ENCODE results near the gene VAT1. TPM values are rescaled to one million over a fixed set of nuclear protein-coding genes. Genes with fewer than 3 reads are reported as not detected.
"Not testable (repeated sequence)": the region's sequence is repeated elsewhere in the genome, so short reads cannot be mapped to it uniquely, and the experiment has no call there.

VAT1 gene
- polyA plus RNA-seq, 3 donors from 2014 or later = 33.7 to 56.3 (median 34.5) TPM

GRCh38 chr17:42989141-42989540, 33.0 kb downstream of the VAT1 start:
- H3K27me3 Mint-ChIP-seq (ENCODE audit: low read depth in 3 of 3) = peaks cover 0 to 1% (median 0%) of the 10 kb centered on the region in 3 donors
- DNase-seq = no peak
- no peaks in the 10 kb centered on the region for H3K9me3 Mint-ChIP-seq
- peak overlapping the region in 1 of 6 donors; percentile 12 for H3K27ac Mint-ChIP-seq
- no peak overlapping the region for H3K4me3 Mint-ChIP-seq
- peaks cover 11 to 43% (median 21%) of the 10 kb centered on the region in 3 donors for H3K36me3 Mint-ChIP-seq
- H3K4me1 Mint-ChIP-seq = peaks cover 2 to 5% of the 10 kb centered on the region in 2 donors

- Mint-ChIP-seq H3K27ac (no peak overlapping the region), H3K27me3 (ENCODE audit: low read depth in 3 of 3) (peaks cover 6 to 12% (median 7%) of the 10 kb centered on the region in 3 donors), H3K36me3 (peaks cover 9 to 24% (median 13%) of the 10 kb centered on the region in 3 donors), H3K9me3 (no peaks in the 10 kb centered on the region), H3K4me3 (no peak overlapping the region), H3K4me1 (peaks cover 21 to 27% of the 10 kb centered on the region in 2 donors)
- DNase-seq = no peak
Measured at GRCh38 chr17:42985225-42985624, 37.0 kb downstream of the VAT1 start.

GRCh38 chr17:42982266-42982665, 39.9 kb downstream of the VAT1 start:
- H3K27me3 Mint-ChIP-seq (ENCODE audit: low read depth in 3 of 3) = peaks cover 11 to 20% (median 12%) of the 10 kb centered on the region in 3 donors
- peak overlapping the region in 5 of 6 donors; percentile 17 to 78 (median 69) for H3K27ac Mint-ChIP-seq
- no peaks in the 10 kb centered on the region for H3K9me3 Mint-ChIP-seq
- H3K4me3 Mint-ChIP-seq = peak overlapping the region; percentile 60 to 97 (median 94)
- peaks cover 0 to 4% (median 3%) of the 10 kb centered on the region in 3 donors for H3K36me3 Mint-ChIP-seq
- peaks cover 31 to 41% of the 10 kb centered on the region in 2 donors for H3K4me1 Mint-ChIP-seq
- DNase-seq = no peak

- peaks cover 0 to 4% (median 3%) of the 10 kb centered on the region in 3 donors for H3K36me3 Mint-ChIP-seq
- no peaks in the 10 kb centered on the region for H3K9me3 Mint-ChIP-seq
- H3K4me1 Mint-ChIP-seq = peaks cover 31 to 41% of the 10 kb centered on the region in 2 donors
- peak overlapping the region; percentile 90 to 97 (median 94) for H3K4me3 Mint-ChIP-seq
- DNase-seq = peak; percentile 40 to 72 (median 45)
- peaks cover 12 to 20% (median 13%) of the 10 kb centered on the region in 3 donors for H3K27me3 Mint-ChIP-seq (ENCODE audit: low read depth in 3 of 3)
- peak overlapping the region; percentile 80 to 96 (median 91) for H3K27ac Mint-ChIP-seq
Measured at GRCh38 chr17:42980766-42981397, 41.3 kb downstream of the VAT1 start.

GRCh38 chr17:42980274-42980765, 41.9 kb downstream of the VAT1 start, which contains the start of gene RUNDC1:
TSS of gene RUNDC1 (plus strand) at chr17:42980565. CDS start at chr17:42980577, 12 bp downstream.
- DNase-seq = peak; percentile 86 to 87 (median 86)
- Mint-ChIP-seq H3K4me3 (peak within 1 kb of the TSS; percentile 94 to 98 (median 96)), H3K27ac (peak within 1 kb of the TSS; percentile 84 to 98 (median 94)), H3K27me3 (ENCODE audit: low read depth in 3 of 3) (peaks cover 12 to 20% (median 15%) of the 10 kb centered on the region in 3 donors), H3K9me3 (no peaks in the 10 kb centered on the region), H3K4me1 (peaks cover 31 to 41% of the 10 kb centered on the region in 2 donors), H3K36me3 (peaks cover 0 to 4% (median 3%) of the 10 kb centered on the region in 3 donors)

- Mint-ChIP-seq H3K9me3 (no peaks in the 10 kb centered on the region), H3K27ac (peak within 1 kb of the TSS; percentile 84 to 98 (median 94)), H3K36me3 (peaks cover 0 to 4% (median 3%) of the 10 kb centered on the region in 3 donors), H3K27me3 (ENCODE audit: low read depth in 3 of 3) (peaks cover 12 to 20% (median 16%) of the 10 kb centered on the region in 3 donors), H3K4me3 (peak within 1 kb of the TSS; percentile 94 to 98 (median 96)), H3K4me1 (peaks cover 29 to 36% of the 10 kb centered on the region in 2 donors)
- DNase-seq = no peak
Measured at GRCh38 chr17:42979511-42980273, 42.5 kb downstream of the VAT1 start, which contains the start of gene PTGES3L. TSS of gene PTGES3L (minus strand) at chr17:42980080. CDS start at chr17:42980053, 27 bp downstream.

- not testable (repeated sequence) for DNase-seq, H3K27ac Mint-ChIP-seq, H3K9me3 Mint-ChIP-seq, H3K36me3 Mint-ChIP-seq, H3K4me3 Mint-ChIP-seq
- H3K4me1 Mint-ChIP-seq = peaks cover 12 to 19% of the 10 kb centered on the region in 2 donors
- H3K27me3 Mint-ChIP-seq (ENCODE audit: low read depth in 3 of 3) = peaks cover 9 to 13% (median 11%) of the 10 kb centered on the region in 3 donors
Measured at GRCh38 chr17:42975701-42976100, 46.5 kb downstream of the VAT1 start.

- Mint-ChIP-seq H3K36me3 (peaks cover 0 to under 1% (median 0%) of the 10 kb centered on the region in 3 donors), H3K4me3 (no peak overlapping the region), H3K27me3 (ENCODE audit: low read depth in 3 of 3) (peaks cover 7 to 11% (median 9%) of the 10 kb centered on the region in 3 donors), H3K4me1 (peaks cover 10 to 14% of the 10 kb centered on the region in 2 donors), H3K9me3 (no peaks in the 10 kb centered on the region), H3K27ac (peak overlapping the region in 1 of 6 donors; percentile 4)
- no peak for DNase-seq
Measured at GRCh38 chr17:42975265-42975664, 46.9 kb downstream of the VAT1 start.

- H3K4me3 Mint-ChIP-seq = not testable (repeated sequence)
Measured at GRCh38 chr17:42973323-42973722, 48.9 kb downstream of the VAT1 start.

GRCh38 chr17:42971589-42971988, 50.6 kb downstream of the VAT1 start:
- DNase-seq = no peak
- Mint-ChIP-seq H3K27ac (no peak overlapping the region), H3K4me1 (no peaks in the 10 kb centered on the region), H3K4me3 (no peak overlapping the region), H3K27me3 (ENCODE audit: low read depth in 3 of 3) (peaks cover 2 to 5% (median 2%) of the 10 kb centered on the region in 3 donors), H3K36me3 (no peaks in the 10 kb centered on the region), H3K9me3 (no peaks in the 10 kb centered on the region)

More at GRCh38 chr17:42973323-42973722, 48.9 kb downstream of the VAT1 start:
- not testable (repeated sequence) for DNase-seq; H3K27ac Mint-ChIP-seq; H3K4me1 Mint-ChIP-seq; H3K9me3 Mint-ChIP-seq; H3K36me3 Mint-ChIP-seq; H3K27me3 Mint-ChIP-seq (ENCODE audit: low read depth in 3 of 3)

GRCh38 chr17:42969001-42969581, 53.1 kb downstream of the VAT1 start:
- H3K4me3 Mint-ChIP-seq = no peak overlapping the region
- H3K4me1 Mint-ChIP-seq = peaks cover 6% of the 10 kb centered on the region in 2 donors
- no peak for DNase-seq
- H3K36me3 Mint-ChIP-seq = no peaks in the 10 kb centered on the region
- peaks cover 3 to 8% (median 7%) of the 10 kb centered on the region in 3 donors for H3K27me3 Mint-ChIP-seq (ENCODE audit: low read depth in 3 of 3)
- H3K9me3 Mint-ChIP-seq = no peaks in the 10 kb centered on the region
- no peak overlapping the region for H3K27ac Mint-ChIP-seq

- H3K27ac Mint-ChIP-seq = no peak overlapping the region
- DNase-seq = no peak
- H3K4me1 Mint-ChIP-seq = peaks cover 14 to 17% of the 10 kb centered on the region in 2 donors
- H3K36me3 Mint-ChIP-seq = no peaks in the 10 kb centered on the region
- peaks cover 5 to 8% (median 7%) of the 10 kb centered on the region in 3 donors for H3K27me3 Mint-ChIP-seq (ENCODE audit: low read depth in 3 of 3)
- H3K9me3 Mint-ChIP-seq = no peaks in the 10 kb centered on the region
- H3K4me3 Mint-ChIP-seq = no peak overlapping the region
Measured at GRCh38 chr17:42967925-42968324, 54.3 kb downstream of the VAT1 start.

Data from immature natural killer cell (primary cell).